8988T (cell line): ENCODE measurements around the gene RBM28.
"Not testable (repeated sequence)": the region's sequence is repeated elsewhere in the genome, so short reads cannot be mapped to it uniquely, and the experiment has no call there.

Source experiments
- DNase-seq: peaks from one replicate; pipeline ENCODE4 v3.0.0; 2011

RBM28 gene

DNA sequence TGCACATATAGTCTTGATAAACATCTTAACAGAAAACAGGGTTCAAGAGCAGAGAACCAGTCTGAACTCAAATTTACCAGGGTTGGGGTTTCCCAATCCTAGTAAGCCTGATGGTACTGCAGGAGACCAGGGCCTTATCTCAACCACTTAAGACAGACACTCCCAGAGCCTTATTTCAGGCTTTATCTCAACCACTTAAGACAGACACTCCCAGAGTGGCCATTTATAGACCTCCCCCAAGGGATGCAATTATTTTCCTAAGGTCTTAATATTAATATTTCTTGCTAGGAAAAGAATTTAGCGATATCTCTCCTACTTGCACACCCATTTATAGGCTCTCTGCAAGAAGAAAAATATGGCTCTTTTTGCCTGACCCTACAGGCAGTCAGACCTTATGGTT, 63.3 kb downstream of the RBM28 start:
- DNase-seq, result not testable (repeated sequence)

DNA sequence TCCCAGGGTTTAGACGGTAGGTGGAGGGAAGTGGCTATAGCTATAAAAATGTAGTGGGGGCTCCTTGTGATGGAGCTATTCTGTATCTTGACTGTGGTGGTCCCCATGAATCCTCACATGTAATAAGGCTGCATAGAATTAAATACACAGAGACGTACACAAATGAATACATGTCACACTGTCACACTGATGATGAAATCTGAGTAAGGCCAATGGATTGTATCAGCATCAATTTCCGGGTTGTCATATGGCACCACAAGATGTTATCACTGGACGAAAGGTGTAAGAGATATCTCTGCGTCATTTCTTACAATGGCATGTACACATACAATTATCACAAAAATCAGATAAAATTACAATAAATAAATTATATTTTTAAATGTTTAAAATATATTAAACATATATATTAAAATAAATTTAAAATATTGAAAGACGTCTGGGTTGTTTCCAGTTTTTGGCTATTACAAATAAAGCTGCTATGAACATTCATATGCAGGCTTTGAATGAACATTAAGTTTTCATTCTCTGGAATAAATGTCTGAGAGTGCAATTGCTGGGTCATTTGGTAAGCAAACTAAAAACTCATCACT, 64.5 kb downstream of the RBM28 start:
- no peak for DNase-seq

DNA sequence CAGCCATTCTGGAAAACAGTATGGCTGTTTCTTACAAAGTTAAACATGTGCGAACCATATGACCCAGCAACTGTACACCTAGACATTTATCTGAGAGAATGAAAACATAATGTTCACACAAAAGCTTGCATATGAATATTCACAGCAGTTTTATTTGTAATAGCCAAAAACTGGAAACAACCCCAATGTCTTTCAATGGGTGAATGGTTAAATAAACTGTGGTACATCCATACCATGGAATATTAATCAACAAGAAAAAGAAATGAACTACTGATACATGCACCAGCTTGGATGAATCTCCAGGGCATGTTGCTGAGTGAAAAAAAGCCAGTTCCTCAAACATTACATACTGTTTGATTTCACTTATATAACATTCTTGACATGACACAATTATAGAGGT, 65.3 kb downstream of the RBM28 start:
- DNase-seq, result no peak

DNA sequence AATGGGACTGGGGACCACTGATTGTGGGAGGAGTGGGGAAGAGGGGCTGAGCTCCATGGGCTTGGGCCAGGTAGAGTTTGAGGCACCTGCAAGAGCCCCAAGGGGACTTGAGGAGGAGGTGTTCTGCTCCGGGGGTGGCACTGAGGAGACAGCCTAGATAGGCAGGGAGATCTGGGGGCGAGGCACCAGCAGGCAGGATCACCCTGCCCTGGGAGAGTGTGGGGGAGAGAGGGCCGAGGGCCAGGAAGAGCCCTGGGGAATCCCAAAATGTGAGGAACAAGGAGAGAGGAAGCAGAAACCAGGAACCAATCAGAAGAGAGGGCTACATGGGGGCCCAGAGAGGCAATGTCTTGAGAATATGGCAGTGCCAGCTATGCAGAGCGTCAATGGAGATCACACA, 68.0 kb downstream of the RBM28 start:
- DNase-seq, result no peak

DNA sequence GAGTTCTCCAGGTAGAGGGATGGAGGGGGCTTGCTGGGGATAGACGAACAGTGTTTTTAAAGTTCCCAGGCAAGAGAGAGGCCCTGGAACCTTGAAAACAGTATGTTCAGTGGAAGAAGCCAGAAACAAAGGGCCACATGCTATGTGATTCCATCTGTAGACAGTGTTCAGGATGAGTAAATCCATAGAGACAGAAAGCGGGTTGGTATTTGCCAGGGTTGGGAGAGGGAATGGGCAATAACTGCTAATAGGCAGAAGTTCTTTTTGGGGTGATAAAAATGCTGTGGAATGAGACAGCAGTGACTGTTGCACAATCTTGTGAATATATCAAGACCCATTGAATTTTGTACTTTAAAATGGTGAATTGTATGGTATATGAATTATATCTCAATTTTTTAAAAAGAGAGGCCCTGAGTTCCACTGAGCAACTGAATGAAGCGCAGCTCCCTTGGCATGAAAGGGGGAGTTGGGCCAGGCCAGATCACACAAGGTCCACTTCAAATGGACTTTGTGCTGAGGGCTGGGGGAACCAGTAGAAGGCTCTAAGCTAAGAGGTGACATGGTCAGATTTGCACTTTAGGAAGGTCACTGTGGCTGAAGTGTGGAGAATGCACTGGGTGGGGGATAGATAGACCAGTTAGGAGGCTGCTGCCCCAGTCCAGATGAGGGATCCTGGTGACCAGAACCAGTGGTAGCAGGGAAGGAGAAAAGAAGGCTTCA, 68.7 kb downstream of the RBM28 start:
- DNase-seq, result no peak

DNA sequence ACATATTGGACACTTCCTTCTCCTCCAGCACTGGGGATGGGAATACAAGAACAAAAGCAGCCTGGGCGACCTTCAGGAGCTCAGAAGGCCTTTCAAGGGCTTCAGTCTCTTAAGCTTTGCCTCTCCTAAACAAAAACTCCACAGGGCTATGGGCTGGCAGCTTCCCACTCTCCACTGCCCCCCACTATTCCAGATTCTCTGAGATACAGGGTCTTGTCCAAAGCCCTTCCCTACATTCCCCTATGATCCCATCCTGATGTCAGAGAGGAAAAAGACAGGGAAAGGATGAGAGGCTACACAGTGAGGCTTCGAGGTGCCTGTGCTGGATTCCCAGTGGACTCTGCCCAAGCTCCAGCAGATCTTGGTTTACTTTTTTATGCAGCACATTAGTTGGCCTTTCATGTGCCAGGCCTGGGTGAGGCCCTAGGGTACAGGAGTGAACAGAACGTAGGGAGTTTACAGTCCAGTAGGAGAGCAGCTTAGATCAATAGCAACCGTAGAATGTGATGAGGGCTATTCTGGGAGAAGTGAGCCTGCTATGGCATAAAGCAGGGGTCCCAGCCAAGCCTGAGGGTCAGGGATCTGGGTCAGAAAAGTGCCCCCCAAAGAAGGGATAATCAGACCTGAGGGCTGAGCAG, 69.3 kb downstream of the RBM28 start:
- no peak for DNase-seq

DNA sequence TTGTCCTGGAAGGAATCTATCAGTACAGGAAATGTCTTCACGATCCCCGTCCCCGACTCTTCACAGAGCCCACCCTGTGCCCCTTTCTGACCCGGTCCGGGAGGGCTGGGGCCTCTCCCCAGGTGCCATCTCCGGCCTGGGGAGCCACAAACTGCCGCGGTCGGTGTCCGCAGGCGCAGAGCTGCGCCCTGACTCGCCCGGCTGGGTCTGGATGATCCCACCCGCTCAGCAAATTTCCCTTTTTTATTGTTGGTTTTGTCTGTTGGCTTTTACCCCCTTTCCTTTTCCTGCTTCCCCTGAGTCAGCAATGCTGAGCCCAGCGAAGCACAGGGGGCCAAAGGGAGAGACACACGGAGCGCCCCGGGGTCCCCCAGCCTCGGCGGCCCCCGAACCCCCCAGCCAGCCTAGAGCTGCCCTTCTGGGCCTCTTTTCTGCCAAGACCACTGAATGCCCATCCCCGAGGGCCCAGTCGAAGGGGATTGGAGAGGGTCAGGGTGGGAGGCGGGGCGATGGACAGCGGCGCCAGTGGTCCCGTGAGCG, 71.7 kb downstream of the RBM28 start:
- DNase-seq, result no peak

DNA sequence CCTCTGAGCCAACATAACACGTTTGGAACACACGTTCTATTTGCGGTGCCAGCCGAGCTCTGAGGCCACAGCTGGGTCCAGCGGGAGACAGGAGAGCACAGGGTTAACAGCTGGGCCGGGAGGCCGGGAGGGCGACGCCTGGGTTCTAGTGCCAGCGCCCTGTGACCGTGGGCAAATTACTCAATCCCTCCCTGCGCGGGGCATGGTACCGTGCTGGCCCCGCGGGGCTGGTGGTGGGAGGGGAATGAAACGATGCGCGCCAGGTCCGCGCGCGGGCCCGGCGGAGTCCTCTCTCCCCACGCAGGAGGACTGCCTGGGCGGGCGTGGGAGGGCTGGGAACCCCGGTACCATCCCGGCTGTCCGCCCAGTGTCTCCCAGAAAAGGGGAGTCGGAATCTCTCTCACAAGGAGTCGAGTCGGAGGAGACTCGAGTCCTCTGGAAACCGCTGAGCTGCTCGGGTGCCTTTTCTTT, 72.2 kb downstream of the RBM28 start:
- DNase-seq, result no peak

DNA sequence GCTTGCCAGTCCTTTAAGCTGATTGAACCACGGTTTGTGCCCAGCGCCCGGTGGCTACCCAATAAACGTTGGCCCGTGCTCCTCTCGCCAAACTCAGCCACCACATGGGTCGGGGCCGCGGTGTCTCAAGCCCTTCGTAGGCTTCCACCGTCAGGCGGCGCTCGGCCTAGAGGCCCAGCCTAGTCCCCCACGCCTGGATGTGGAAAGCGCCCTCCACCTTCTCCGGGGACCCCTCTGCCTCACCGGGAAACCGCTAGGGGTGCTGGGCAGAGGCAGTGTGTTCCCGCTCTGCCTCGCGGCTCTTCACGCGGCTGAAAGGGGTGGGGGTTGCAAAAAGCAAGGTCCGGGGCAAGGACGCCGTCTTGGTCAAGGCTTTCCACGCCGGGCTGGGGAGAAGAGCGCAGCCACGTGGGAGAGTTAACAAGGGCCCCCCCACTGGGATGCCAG, 72.9 kb downstream of the RBM28 start:
- no peak for DNase-seq

DNA sequence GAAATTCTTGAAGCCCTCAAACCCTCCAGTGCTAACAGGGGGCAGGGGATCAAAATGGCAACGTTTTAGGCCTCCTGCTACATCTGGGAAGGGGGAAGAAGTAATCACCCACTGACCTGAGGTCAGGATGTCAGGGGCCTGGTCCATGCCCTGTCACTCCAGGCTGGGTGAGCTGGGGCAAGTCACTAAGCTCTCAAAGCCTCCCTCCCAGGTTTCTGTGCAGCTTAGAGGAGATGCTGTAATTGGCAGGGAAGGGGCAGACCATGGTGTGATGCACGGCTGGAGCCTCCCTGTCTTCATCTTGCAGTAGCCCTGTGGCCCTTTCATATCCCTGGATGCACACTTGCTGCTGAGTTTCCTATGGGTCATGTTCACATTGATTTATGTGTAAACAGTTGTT, 75.5 kb downstream of the RBM28 start:
- no peak for DNase-seq

DNA sequence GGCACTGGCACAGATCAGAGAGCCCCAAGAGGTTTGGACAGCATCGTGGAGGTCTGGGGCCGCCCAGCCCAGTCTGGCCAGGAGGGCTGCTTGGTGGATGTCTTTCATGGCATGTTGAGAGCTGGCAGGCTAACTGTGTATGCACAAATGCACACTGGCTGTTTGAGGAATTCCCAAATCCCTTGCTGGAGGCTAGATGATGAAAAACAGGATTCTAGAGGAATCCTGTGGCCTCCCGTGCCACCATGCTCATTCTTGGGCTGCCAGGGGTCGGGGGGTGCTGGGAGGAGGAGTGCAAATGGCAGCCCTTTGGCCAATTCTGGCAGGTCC, 76.1 kb downstream of the RBM28 start:
- DNase-seq, result no peak

DNA sequence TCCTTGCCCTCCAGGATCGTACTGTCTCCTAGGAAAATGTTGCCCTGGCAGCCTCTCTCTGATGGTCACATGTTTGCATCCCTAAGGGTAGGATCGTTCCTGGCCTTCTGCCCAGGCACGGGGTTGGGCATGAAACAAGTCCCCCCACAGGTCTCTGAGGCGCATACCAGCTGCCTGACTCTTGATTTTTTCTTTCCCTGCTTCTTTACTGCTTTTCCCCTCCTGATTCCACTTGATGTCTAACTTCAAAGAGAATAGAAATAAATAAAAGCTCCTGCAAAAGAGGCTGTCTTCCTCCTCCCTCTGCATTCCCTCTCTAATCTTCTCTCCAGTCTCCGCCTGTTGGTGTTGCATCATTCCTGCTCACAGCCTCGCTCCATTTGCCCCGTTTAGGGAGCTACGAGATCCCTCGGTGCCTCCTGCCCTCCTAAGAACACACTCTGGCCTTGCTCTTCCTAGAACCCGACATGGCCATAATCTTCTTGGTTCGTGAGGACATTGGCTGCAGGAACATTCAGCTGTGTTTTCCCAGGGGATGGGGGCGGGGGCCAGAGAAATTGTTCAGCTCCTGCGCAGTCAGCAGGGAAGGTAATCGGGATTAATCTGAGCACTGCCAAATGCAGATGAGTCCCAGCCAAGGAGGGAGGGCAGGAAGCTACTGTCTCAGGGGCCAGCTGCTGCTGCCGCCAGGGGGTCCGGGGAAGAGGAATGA, 76.7 kb downstream of the RBM28 start:
- no peak for DNase-seq

DNA sequence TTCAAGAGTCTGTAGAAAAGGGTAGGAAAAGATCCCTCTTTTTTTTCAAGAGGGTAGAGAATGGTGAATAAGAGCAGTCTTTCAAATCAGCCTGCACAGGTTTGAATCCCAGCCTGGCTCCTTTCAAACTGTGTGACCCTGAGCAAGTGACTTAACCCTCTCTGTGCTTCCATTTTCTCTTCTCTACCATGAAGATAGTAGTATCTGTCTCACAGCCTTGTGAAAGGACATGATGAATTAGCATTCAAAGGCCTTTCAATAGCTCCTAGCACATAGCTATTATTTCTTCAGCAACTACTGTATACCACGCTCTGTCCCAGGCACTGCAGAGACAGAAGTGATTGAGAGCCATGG, 77.2 kb downstream of the RBM28 start:
- DNase-seq, result no peak

DNA sequence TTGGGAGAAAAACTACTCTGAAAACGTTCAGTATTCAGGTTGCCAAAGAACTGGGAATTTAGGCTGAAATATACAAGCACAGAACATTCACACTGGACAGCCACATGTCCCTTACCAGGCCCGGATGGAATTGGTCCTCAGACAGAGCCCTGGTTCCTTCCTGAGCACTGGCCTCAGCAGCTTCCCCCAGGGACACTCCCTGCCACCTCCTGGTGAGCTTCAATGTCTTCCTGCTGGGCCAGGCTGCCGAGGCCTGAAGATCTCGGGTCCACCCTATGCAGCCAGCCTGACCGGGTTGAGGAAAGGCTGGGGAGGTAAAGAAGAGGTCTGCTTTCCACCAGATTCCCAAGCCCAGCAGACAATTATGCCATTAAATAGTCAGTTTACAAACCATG, 77.8 kb downstream of the RBM28 start:
- no peak for DNase-seq

DNA sequence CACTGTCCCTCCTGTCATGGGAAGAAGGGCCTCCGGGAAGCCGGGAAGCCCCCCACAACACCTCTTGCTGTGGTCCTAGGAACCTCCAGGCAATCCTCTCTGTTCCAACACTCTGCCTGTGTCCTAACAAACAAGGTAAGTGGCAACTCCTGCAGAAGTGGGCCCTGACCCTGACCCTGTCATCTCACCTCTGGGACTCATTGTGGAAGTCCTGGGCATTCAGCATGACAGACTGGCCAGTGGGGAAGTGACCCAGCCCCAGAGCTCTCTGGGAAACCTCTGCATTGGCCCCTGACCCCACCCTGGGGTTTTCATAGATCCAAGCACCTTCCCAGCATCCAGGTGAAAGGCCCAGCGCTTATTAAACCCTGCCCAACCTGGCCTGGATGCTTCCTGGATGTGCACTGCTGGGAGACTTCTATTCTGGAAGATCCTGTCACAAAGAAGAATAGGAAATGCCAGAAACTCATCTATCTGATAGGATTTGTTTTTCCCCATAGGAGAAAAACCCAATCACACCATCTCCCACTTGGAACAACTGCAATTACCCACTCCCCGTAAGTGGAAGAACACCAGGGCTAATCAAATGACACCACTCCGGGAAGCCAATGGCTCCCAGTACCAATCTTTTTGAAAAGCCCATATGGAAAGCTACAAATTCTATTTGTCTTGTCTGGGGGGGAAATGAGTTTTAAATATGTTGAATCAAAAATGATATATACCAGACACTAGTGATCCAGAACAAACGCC, 78.4 kb downstream of the RBM28 start:
- no peak for DNase-seq

DNA sequence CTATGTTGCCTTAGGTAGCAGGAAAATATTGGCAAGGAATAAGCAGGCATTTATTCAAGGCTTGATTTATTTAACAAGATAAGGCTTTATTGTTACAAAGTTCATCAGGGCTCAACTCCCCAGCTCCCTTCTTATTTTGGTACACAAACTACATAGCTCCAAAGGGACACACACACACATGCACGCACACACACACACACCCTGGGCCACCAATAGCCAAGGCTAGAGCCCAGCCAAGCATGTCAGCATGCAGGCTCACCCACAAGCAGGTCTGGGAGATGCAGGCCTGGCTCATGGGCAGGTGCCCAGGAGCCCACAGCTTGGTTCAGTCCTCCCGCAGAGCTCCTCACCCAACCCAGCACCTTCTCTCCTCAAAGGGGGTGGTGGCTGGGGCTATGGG, 79.2 kb downstream of the RBM28 start:
- no peak for DNase-seq

DNA sequence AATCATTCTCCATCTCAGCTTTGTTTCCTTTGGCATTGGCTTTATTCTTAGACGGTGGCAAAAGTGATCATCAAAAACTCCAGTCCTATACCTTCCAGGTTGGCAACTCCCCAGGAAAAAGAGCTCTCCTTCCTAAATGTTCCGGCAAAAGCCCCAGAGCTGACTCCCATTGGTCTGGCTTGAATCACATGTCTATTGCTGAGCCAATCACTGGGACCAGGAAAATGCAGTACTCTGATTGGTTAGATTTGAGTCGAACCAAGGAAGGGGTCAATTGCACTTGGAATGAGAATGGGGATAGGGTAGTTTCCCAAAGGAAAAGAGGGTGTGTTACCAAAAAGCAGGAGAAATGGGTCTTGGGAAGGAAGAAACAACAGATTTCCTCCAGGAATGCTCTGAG, 80.3 kb downstream of the RBM28 start:
- DNase-seq, result no peak

DNA sequence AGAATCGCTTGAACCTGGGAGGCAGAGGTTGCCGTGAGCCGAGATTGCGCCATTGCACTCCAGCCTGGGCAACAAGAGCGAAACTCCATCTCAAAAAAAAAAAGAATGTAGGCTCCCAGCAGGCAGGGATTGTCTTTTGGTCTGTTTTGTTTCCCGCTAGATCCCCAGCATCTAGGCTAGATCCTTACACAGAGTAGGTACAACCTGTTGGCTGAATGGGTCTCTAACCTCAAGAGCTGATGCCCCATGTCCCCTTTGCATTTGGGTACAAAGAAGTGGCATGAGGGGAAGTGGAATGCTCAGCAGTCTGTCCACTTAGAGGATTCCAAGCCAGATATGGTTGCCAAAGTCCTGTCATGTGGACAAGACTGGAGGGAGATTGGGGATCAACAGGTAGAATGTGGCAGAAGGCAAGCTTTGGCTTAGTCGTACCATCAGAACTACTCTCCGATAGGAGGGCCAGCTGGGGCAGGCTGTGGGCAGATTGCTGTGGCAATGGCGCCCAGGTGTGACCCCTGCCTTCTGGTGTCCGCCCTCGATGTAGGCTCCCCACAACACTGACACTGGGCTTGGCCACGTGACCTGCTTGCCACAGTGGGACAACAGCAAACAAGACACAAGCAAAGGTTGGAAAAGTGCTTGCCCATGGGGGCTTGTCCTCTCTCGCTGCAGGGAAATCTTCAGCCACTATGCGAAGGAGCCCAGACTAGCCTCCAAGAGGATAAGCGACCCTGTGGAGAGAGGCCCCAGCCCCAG, 81.3 kb downstream of the RBM28 start:
- DNase-seq, result no peak

DNA sequence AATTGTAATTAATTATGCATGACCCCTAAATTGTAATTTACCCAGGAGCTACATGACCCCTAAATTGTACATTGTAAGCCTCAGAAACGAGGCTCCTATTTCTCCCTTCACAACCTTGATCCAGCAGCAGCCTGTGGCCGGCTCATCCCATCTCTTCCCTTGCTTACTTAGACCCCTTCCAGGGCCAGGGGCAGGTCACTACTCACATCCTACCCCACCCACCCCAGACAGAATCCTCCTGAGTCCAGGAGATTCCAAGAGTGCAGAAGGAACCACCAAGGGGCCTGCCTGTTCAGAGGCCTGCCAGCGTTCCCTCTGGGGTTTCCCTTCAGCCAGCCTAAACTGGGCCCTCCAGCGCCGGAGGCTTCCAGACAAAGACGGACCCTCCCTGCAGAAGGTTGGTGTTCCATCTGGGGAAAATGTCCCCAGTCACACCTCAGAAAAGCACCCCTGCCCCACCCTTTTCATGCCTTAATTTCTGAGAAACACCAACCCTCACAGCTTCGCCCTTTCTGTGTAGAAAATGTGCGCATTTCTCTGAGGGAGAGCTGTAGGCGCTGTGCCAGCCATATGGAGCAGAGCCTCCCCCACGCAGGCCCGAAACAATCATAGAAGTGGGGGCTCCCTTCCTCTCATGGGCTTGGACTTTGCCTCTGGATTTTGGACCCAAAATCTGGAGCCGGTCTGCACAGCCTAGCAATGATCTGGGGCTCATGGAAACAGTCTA, 83.5 kb downstream of the RBM28 start:
- DNase-seq, result no peak

DNA sequence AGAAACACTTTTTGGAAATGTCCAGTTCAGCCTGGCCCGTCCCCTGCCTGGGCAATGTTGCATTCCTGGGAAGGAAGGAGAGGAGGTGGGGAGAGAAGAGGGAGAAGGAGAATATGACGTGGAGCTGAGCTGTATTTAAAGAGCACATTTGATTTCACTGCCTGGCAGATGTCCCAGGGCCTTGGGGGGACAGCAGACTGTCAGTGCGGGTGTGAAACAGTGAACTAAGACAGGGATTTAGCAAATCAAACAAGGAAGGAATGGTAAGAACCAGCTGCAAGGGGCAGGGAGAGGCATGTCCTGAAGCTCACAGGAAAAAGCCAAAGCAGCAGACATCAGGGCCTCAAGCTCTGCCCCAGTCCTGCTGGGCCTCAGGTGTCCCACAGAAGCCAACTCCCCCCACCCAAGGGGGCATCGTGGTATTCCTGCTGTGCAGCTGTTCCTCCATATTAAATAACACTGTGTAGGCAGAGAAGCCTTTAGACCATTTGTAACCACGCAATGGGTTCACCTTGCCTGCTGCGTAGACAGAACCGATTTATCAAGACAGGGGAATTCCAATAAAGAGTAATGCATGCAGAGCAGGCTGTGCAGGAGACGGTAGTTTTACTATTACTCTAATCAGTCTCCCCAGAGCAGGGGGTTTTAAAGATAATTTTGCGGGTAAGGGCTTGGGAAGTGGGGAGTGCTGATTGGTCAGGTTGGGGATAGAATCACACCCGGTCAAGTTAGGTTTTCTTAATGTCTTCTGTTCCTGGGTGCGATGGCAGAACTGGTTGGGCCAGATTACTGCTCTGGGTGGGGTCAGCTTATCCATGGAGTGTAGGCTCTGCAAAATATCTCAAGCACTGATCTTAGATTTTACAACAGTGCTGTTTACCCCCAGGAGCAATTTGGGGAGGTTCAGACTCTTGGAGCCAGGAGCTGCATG, 84.3 kb downstream of the RBM28 start:
- DNase-seq, result no peak
